Esophagus (tissue), 2 donors: ENCODE results near the gene WASHC2C. TPM values are rescaled to one million over a fixed set of nuclear protein-coding genes. Genes with fewer than 3 reads are reported as not detected.
"Not testable (repeated sequence)": the region's sequence is repeated elsewhere in the genome, so short reads cannot be mapped to it uniquely, and the experiment has no call there.

Source experiments
- H3K27ac ChIP-seq, 2 donors: one replicate each; pipeline ENCODE4 v1.5.1; 2013; ENCODE audit warnings: low read depth in 2 of 2, mild to moderate bottlenecking in 2 of 2, inconsistent platforms in 1 of 2, low read length in 1 of 2, moderate library complexity in 1 of 2
- H3K27me3 ChIP-seq, 2 donors: one replicate each; pipeline ENCODE4 v1.6.1; 2013; ENCODE audit warnings: low read length in 2 of 2, control low read depth in 1 of 2, mild to moderate bottlenecking in 1 of 2; ENCODE audit not compliant: insufficient read depth in 2 of 2, control insufficient read depth in 1 of 2
- H3K36me3 ChIP-seq, 2 donors: one replicate each; pipeline ENCODE4 v1.6.1; 2013; ENCODE audit warnings: low read length in 1 of 2; ENCODE audit not compliant: control insufficient read depth in 2 of 2, insufficient read depth in 2 of 2
- H3K4me1 ChIP-seq, 2 donors: one replicate each; pipeline ENCODE4 v1.6.1; 2013; ENCODE audit warnings: low read length in 1 of 2; ENCODE audit not compliant: control insufficient read depth in 2 of 2, insufficient read depth in 2 of 2
- H3K4me3 ChIP-seq, 2 donors: one replicate each; pipeline ENCODE4 v1.5.1; 2013; ENCODE audit warnings: low read length in 2 of 2, mild to moderate bottlenecking in 2 of 2, low read depth in 1 of 2, moderate library complexity in 1 of 2
- H3K9me3 ChIP-seq, 2 donors: one replicate each; pipeline ENCODE4 v1.6.1; 2013; ENCODE audit warnings: mild to moderate bottlenecking in 2 of 2, low read depth in 1 of 2, low read length in 1 of 2, moderate library complexity in 1 of 2; ENCODE audit not compliant: control insufficient read depth in 2 of 2, insufficient read depth in 1 of 2
- WGBS, 2 donors: extraction: QIAGEN DNeasy Blood & Tissue Kit; methylation state at CpG; one replicate each; pipeline ENCODE4 v1.1.7; 2013; 5-methylcytosine and 5-hydroxymethylcytosine counted together
- polyA plus RNA-seq, 2 donors: library from polyadenylated mRNA; stranded (reverse); fragments of 200-250 nt; gene quantifications; one replicate each; pipeline ENCODE4 v1.2.3, GENCODE V29; 2013
- donor health status: healthy with polysubstance abuse.
- donor health status: Bipolar disorder and iron deficiency.

WASHC2C gene
- polyA plus RNA-seq, 2 donors = 9.6 to 16.0 TPM

- H3K27ac ChIP-seq, H3K4me1 ChIP-seq, H3K27me3 ChIP-seq, H3K36me3 ChIP-seq, H3K4me3 ChIP-seq, H3K9me3 ChIP-seq: not testable (repeated sequence)
- 100% methylated on average over 2 of the region's 3 CpGs for WGBS, 2 donors
Observed at GRCh38 chr10:45763037-45763436, 36.0 kb downstream of the WASHC2C start.

GRCh38 chr10:45768334-45768733, 41.3 kb downstream of the WASHC2C start:
- H3K36me3 ChIP-seq, H3K9me3 ChIP-seq, H3K4me1 ChIP-seq, H3K27me3 ChIP-seq, H3K27ac ChIP-seq, H3K4me3 ChIP-seq: not testable (repeated sequence)
- WGBS, 2 donors = 91 to 98% methylated on average over 3 of the region's 4 CpGs

- 93 to 94% methylated on average over 5 of the region's 7 CpGs for WGBS, 2 donors
- not testable (repeated sequence) for H3K4me3 ChIP-seq, H3K4me1 ChIP-seq, H3K27ac ChIP-seq, H3K27me3 ChIP-seq, H3K36me3 ChIP-seq, H3K9me3 ChIP-seq
Observed at GRCh38 chr10:45771757-45772461, 44.8 kb downstream of the WASHC2C start.

- H3K9me3 ChIP-seq, H3K36me3 ChIP-seq, H3K4me1 ChIP-seq, H3K27ac ChIP-seq, H3K27me3 ChIP-seq, H3K4me3 ChIP-seq: not testable (repeated sequence)
- 73 to 88% methylated on average over 1 of the region's 1 CpG for WGBS, 2 donors
Observed at GRCh38 chr10:45786217-45786616, 59.2 kb downstream of the WASHC2C start.

- not testable (repeated sequence) for H3K4me3 ChIP-seq, H3K9me3 ChIP-seq, H3K4me1 ChIP-seq, H3K36me3 ChIP-seq, H3K27me3 ChIP-seq, H3K27ac ChIP-seq
- WGBS, 2 donors = 52 to 72% methylated on average over 1 to 2 of the region's 5 CpGs
Observed at GRCh38 chr10:45787212-45787741, 60.2 kb downstream of the WASHC2C start.

GRCh38 chr10:45789991-45790390, 62.9 kb downstream of the WASHC2C start:
- not testable (repeated sequence) for H3K27ac ChIP-seq, H3K4me1 ChIP-seq, H3K27me3 ChIP-seq, H3K9me3 ChIP-seq, H3K36me3 ChIP-seq, H3K4me3 ChIP-seq
- whole genome bisulfite sequencing, 2 donors = 97% methylated on average over 8 of the region's 8 CpGs

GRCh38 chr10:45790694-45791426, 63.8 kb downstream of the WASHC2C start:
- not testable (repeated sequence) for H3K9me3 ChIP-seq, H3K27ac ChIP-seq, H3K27me3 ChIP-seq, H3K4me1 ChIP-seq, H3K4me3 ChIP-seq, H3K36me3 ChIP-seq
- 70 to 88% methylated on average over 4 to 5 of the region's 6 CpGs for WGBS, 2 donors

- not testable (repeated sequence) for H3K27me3 ChIP-seq, H3K36me3 ChIP-seq, H3K27ac ChIP-seq, H3K4me3 ChIP-seq, H3K4me1 ChIP-seq, H3K9me3 ChIP-seq
- 69 to 78% methylated on average over 2 of the region's 2 CpGs for WGBS, 2 donors
Observed at GRCh38 chr10:45794761-45795160, 67.7 kb downstream of the WASHC2C start.

- H3K4me3 ChIP-seq, H3K9me3 ChIP-seq, H3K27ac ChIP-seq, H3K27me3 ChIP-seq, H3K36me3 ChIP-seq, H3K4me1 ChIP-seq: not testable (repeated sequence)
- WGBS, 2 donors = 49 to 54% methylated on average over 13 of the region's 13 CpGs
Observed at GRCh38 chr10:45803060-45804010, 76.3 kb downstream of the WASHC2C start.
